ENCODE measurements around the gene ZNRF3. TPM values are rescaled to one million over a fixed set of nuclear protein-coding genes. Genes with fewer than 3 reads are reported as not detected.

ZNRF3 gene
- total and polyA plus RNA-seq, 2 donors (not counting 1 experiment from before 2014, with no cell fraction given), result 0.21 to 0.71 TPM

DNA sequence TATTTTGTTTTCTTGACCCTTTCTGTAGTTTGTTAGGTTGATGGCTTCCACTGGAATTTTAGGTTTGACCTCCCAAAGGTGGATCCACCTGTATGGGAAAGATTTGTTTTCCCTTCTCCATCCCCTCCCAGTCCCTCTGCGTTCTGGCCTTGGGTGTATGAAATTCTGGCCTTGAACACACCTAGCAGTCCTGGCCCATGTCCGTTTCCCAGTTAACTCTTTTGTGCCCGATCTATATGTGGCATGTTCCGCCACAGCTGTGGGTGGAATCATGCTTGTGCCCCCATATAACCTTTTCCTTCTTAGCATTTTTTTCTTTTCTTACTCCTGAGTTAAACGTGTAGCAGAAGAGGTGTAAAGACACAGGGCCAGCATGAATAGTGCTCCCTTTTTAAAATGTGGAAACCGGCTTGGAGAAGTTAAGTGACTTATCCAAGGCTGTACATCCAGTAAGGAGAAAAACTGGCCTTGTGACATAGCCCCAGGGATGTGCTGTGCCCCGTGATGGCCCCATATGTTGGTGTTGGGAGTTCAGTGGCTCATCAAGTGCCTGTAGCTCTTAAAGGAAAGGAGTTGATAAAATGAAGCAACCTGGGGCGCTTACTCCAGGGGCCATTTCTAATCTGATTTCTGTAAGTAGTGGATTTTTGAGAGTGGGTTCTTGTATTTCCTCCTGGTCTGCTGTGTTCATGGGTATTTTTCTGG lies 39.3 kb downstream of the ZNRF3 start:
- H3K79me2 ChIP-seq (ENCODE audit: control insufficient read depth, insufficient read depth, low read length), result no peaks in the 10 kb centered on the region

More for the DNA sequence above, 39.3 kb downstream of the ZNRF3 start:
- DNase-seq (no peak), ATAC-seq (ENCODE audit: low read depth) (no peak)
- Histone ChIP-seq H3K36me3 (replicated peaks in 1 of 2; ENCODE audit: control extremely low read depth in 1 of 2, control insufficient read depth in 1 of 2, extremely low read depth in 1 of 2, insufficient read depth in 2 of 2, low read length in 1 of 2) (no peaks in the 10 kb centered on the region), H3K9me3 (ENCODE audit: control extremely low read depth in 1 of 3, control insufficient read depth in 2 of 3, insufficient read depth in 1 of 3, low read length in 2 of 3) (no peaks in the 10 kb centered on the region), H4K20me1 (ENCODE audit: control insufficient read depth, insufficient read depth, low read length, poor library complexity, severe bottlenecking) (no peaks in the 10 kb centered on the region), H3K4me3 (ENCODE audit: control extremely low read depth in 1 of 5, extremely low read depth in 1 of 5, insufficient read depth in 1 of 5, low read depth in 2 of 5, low read length in 4 of 5) (no peak overlapping the region), H3K4me1 (ENCODE audit: control insufficient read depth in 2 of 2, insufficient read depth in 2 of 2, low read length in 2 of 2) (no peaks in the 10 kb centered on the region), H3K4me2 (replicated peaks; ENCODE audit: low read depth, low read length, poor library complexity, severe bottlenecking) (no peak overlapping the region), H2AFZ (ENCODE audit: insufficient read depth, low read depth, low read length, poor library complexity, severe bottlenecking) (no peak overlapping the region), H3K27me3 (replicated peaks in 1 of 4; ENCODE audit: control extremely low read depth in 1 of 4, control insufficient read depth in 3 of 4, insufficient read depth in 4 of 4, low read length in 3 of 4) (peaks cover 0 to 3% (median 1%) of the 10 kb centered on the region in 4 experiments), H3K9ac (ENCODE audit: low read length) (no peak overlapping the region), H3K27ac (ENCODE audit: low read length in 2 of 2) (no peak overlapping the region)
- H3K4me3 Mint-ChIP-seq, result no peak overlapping the region
- CTCF ChIA-PET, result no interaction called here
- no peaks in the 10 kb centered on the region for H3K4me1 Mint-ChIP-seq
- intact Hi-C loops (cut with micrococcal nuclease), result no loop called here
- no peak overlapping the region for H3K27ac Mint-ChIP-seq
- TF ChIP-seq, protein P1, sequence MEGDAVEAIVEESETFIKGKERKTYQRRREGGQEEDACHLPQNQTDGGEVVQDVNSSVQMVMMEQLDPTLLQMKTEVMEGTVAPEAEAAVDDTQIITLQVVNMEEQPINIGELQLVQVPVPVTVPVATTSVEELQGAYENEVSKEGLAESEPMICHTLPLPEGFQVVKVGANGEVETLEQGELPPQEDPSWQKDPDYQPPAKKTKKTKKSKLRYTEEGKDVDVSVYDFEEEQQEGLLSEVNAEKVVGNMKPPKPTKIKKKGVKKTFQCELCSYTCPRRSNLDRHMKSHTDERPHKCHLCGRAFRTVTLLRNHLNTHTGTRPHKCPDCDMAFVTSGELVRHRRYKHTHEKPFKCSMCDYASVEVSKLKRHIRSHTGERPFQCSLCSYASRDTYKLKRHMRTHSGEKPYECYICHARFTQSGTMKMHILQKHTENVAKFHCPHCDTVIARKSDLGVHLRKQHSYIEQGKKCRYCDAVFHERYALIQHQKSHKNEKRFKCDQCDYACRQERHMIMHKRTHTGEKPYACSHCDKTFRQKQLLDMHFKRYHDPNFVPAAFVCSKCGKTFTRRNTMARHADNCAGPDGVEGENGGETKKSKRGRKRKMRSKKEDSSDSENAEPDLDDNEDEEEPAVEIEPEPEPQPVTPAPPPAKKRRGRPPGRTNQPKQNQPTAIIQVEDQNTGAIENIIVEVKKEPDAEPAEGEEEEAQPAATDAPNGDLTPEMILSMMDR (IDR thresholded peaks at IDR 0.05), result no peak
- TF ChIP-seq EZH2 (IDR thresholded peaks at IDR 0.05; ENCODE audit: borderline replicate concordance, insufficient read depth, low read depth, low read length, poor library complexity, severe bottlenecking), result no peak
- H3K27me3 Mint-ChIP-seq, result peaks cover 39% of the 10 kb centered on the region
- POLR2A ChIA-PET, result no interaction called here
- 97% methylated on average over 5 of the region's 8 CpGs for WGBS (ENCODE audit: insufficient coverage)
- H3K9me3 Mint-ChIP-seq (ENCODE audit: insufficient read depth), result no peaks in the 10 kb centered on the region
